ENCODE data around the gene CATSPERZ. TPM values are rescaled to one million over a fixed set of nuclear protein-coding genes. Genes with fewer than 3 reads are reported as not detected.
"Not testable (repeated sequence)": the region's sequence is repeated elsewhere in the genome, so short reads cannot be mapped to it uniquely, and the experiment has no call there.

Gene CATSPERZ
- polyA plus RNA-seq, 3 donors = 0.47 TPM; not detected in 2

DNA sequence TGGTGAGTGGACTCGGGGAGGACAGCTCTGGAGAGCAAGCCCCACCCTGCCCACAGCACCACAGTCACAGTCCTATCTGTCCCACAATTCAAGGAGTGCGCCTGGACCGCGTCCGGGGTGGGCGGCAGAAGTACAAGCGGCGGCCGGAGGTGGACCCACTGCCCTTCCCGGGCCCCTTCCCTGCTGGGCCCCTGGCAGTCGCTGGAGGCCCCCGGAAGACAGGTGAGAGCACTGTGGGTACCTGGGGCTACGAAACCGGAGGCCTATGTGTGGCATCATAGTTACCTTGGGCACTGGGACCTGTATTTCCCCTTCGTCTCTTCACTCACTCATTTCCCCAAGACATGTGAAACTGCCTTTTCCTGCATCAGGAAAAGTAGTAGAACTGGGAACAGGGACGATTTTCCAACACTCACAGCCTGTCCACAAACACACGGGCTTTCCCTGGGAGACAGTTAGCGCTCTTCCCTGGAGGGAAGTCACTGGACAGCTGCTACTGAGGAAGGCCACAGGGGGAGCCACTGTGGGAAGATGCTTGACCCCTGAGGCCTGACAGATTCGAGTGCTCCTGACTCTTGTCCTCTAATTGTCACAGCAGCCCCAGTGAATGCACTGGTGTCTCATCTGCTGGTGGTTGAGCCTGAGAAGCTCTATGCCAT is 14.1 kb downstream of the CATSPERZ start:
- no peak for DNase-seq (ENCODE audit: extremely low read depth in 1 of 11, low read depth in 9 of 11, low spot score in 4 of 11)

DNA sequence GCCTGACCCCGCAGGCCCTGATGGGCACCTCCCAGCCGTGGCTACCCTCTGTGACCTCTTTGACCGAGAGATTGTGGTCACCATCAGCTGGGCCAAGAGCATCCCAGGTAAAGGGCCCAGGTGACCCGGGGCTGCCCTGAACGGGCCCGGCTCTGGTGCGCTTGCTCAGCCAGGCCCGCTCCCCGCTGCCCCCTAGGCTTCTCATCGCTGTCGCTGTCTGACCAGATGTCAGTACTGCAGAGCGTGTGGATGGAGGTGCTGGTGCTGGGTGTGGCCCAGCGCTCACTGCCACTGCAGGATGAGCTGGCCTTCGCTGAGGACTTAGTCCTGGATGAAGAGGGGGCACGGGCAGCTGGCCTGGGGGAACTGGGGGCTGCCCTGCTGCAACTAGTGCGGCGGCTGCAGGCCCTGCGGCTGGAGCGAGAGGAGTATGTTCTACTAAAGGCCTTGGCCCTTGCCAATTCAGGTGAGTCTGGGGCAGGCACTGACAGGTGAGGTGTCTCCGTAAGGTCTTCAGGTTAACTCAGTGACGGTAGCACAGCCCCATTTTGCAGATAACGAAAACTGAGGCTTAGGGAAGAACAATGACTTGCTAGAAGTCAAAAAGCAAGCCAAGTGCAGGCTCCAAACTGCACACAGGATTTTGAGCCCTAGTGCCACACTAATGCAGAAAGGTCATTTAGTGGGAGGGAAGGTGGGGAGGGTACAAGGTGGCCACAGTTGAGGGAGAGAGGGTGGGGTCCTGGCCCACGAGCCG is 14.8 kb downstream of the CATSPERZ start:
- no peak for DNase-seq (ENCODE audit: extremely low read depth in 1 of 11, low read depth in 9 of 11, low spot score in 4 of 11)

DNA sequence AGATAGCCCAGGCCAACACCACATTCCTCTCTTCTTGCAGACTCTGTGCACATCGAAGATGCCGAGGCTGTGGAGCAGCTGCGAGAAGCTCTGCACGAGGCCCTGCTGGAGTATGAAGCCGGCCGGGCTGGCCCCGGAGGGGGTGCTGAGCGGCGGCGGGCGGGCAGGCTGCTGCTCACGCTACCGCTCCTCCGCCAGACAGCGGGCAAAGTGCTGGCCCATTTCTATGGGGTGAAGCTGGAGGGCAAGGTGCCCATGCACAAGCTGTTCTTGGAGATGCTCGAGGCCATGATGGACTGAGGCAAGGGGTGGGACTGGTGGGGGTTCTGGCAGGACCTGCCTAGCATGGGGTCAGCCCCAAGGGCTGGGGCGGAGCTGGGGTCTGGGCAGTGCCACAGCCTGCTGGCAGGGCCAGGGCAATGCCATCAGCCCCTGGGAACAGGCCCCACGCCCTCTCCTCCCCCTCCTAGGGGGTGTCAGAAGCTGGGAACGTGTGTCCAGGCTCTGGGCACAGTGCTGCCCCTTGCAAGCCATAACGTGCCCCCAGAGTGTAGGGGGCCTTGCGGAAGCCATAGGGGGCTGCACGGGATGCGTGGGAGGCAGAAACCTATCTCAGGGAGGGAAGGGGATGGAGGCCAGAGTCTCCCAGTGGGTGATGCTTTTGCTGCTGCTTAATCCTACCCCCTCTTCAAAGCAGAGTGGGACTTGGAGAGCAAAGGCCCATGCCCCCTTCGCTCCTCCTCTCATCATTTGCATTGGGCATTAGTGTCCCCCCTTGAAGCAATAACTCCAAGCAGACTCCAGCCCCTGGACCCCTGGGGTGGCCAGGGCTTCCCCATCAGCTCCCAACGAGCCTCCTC is 15.7 kb downstream of the CATSPERZ start:
- not testable (repeated sequence) for DNase-seq (ENCODE audit: extremely low read depth in 1 of 11, low read depth in 9 of 11, low spot score in 4 of 11)

DNA sequence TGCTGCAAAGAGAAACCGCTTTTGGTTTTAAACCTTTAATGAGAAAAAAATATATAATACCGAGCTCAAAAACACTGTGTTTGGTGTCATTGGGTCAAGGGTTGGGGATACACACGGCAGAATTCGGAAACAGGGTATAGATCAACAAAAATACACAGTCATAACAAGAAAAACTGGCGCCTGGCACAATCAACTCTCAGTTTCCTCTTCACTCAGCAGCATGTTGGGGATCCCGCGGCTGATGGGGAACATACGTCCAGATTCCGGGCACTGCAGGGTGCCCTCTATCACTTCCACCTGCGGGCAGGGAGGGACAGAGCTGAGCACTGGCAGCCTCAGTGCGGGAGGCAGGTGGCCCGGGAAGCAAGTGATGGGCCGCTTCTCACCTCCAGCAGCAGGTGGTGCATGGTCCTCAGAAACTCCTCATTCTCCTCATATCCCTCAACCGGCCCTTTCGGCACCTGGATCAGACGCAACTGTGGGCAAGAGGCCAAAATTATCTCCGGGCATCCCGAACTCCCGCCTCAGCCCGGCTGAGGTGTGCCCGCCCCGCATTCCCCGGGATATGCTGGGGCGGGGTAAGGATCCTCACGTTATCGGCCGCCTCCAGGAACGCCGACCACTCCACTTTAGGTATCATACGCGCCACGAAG is 16.6 kb downstream of the CATSPERZ start:
- no peak for DNase-seq (ENCODE audit: extremely low read depth in 1 of 11, low read depth in 9 of 11, low spot score in 4 of 11)

DNA sequence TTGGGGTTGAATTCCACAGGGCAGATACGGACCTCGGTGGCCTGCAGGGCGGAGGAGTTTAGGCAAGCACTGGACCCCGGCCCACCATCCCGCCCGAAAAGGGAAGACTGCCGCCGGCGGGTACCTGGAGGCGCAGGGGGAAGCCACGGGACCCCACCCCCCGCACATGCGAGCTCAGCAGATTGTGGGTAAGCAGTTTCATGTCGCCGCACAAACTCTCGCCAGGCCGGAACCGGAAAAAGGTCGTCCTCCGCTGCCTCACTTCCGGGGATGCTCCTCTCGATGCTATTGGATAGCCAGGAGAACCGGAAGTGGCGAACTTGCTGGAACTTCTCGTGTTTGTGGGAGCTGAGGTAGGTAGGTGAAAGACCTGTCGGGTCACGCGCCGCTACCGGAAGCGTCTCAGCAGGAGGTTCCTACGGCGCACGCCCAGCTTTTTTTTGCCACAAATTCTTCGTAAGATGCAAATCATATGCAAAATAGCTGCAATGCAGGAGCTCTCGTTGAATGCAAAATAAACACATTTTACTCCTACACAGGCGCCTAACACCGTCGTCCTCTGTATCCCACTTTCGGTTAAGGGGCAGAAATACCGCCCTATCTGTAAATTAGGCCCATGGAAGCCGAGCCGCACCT is 17.3 kb downstream of the CATSPERZ start, which contains the start of gene TRMT112:
TRMT112 (minus strand) TSS at position 235 of the 636 bp plus-strand sequence; CDS start at position 202, 33 bp downstream.
- DNase-seq (ENCODE audit: extremely low read depth in 1 of 11, low read depth in 9 of 11, low spot score in 4 of 11) = peak; percentile 88 to 98 (median 94)

DNA sequence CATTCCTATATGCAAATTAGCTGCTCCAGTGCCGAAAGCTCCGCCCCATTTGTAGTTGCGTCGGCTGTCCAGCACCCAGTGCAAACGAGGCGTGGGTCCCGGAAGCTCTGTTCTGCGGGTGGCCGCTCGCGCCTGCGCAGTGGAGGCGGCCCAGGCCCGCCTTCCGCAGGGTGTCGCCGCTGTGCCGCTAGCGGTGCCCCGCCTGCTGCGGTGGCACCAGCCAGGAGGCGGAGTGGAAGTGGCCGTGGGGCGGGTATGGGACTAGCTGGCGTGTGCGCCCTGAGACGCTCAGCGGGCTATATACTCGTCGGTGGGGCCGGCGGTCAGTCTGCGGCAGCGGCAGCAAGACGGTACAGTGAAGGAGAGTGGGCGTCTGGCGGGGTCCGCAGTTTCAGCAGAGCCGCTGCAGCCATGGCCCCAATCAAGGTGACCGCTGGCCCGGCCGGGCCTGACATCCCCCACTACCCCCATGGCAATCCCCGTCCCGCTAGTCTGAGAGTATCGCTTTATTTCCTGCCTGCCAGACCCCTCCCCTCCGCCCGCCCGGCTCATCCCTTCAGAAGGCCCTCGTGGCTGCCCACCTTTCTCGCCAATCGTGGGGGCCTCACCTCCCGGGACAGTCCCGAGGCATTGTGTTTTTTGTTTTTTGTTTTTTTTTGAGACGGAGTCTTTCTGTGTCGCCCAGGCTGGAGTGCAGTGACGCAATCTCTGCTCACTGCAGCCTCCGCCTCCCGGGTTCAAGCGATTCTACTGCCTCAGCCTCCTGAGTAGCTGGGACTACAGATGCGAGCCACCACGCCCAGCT is 18.0 kb downstream of the CATSPERZ start, which contains the start of gene PRDX5:
PRDX5 (plus strand) TSS at position 161 of the 805 bp plus-strand sequence; CDS start at position 256, 95 bp downstream.
- DNase-seq (ENCODE audit: extremely low read depth in 1 of 11, low read depth in 9 of 11, low spot score in 4 of 11) = peak; percentile 87 to 95 (median 93)

DNA sequence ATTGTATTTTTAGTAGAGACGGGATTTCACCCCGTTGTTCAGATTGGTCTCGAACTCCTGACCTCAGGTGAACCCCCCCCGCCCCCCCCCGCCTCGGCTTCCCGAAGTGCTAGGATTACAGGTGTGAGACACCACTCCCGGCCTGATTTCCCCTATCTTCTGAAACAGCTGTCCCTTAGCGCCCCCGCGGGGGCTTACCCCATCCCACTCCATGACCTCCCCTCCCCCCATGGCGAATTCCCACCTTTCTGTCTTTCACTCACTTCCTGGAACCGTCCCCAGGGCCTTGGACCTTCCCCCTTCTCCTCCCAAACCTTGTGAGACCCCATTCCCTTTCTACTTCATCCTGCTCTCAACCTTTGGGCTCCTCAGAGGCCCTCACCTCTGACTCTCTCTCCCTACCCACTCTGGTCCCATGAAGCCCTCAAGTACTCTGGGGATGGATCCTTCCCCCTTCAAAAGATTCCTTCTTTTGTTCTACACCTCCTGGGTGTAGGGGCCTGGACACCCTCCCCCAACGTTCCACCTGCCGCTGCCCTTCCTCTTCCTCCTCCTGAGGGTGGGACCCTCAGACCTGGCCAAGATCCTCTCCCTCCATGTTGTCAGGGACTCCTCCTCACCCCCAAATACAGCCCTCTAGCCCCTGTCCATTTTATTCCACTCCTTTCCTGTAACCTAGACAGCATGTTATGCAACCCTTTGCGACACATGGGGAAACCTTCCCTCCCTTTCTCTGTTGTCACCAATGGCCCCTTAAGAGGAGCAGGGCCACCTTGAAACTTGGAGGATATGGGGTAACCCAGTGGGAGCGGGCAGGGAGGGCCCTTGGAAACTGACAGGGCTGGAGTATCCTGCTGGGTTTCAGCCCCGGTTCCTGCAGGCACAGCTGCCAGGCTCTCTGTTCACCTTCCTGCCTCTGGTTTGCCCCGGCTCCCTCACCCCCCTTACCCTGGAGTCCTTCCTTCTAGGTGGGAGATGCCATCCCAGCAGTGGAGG is 18.9 kb downstream of the CATSPERZ start:
- no peak for DNase-seq (ENCODE audit: extremely low read depth in 1 of 11, low read depth in 9 of 11, low spot score in 4 of 11)

DNA sequence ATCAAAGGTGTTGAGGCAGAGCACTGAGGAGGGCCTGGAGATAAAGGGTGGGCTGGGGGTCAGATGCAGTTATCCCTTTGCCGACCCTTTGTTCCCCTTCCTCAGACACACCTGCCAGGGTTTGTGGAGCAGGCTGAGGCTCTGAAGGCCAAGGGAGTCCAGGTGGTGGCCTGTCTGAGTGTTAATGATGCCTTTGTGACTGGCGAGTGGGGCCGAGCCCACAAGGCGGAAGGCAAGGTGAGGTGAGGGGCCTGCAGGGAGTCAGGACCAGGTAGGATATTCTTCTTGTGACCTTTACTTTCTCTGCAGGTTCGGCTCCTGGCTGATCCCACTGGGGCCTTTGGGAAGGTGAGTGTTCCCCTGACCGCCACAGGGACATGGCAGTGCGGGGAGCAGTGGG is 20.4 kb downstream of the CATSPERZ start:
- DNase-seq (ENCODE audit: extremely low read depth in 1 of 11, low read depth in 9 of 11, low spot score in 4 of 11) = no peak

DNA sequence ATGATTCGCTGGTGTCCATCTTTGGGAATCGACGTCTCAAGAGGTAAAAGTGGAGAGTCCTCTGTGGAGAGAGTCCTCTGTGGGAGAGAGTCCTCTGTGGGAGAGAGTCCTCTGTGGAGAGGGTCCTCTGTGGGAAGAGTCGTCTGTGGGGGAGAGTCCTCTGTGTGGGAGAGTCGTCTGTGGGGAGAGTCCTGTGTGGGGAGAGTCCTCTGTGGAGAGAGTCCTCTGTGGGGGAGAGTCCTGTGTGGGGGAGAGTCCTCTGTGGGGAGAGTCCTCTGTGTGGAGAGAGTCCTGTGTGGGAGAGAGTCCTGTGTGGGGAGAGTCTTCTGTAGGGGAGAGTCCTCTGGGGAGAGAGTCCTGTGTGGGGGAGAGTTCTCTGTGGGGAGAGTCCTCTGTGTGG is 20.9 kb downstream of the CATSPERZ start:
- no peak for DNase-seq (ENCODE audit: extremely low read depth in 1 of 11, low read depth in 9 of 11, low spot score in 4 of 11)

DNA sequence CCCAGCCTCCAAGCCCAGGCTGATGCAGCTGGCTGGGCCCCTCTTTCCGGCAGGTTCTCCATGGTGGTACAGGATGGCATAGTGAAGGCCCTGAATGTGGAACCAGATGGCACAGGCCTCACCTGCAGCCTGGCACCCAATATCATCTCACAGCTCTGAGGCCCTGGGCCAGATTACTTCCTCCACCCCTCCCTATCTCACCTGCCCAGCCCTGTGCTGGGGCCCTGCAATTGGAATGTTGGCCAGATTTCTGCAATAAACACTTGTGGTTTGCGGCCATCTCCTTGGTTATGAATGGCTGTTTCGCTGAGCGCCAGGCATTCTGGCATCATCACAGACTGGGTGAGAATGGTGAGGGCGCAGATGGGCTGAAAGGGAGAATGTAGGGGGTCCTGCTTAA is 21.4 kb downstream of the CATSPERZ start:
- DNase-seq (ENCODE audit: extremely low read depth in 1 of 11, low read depth in 9 of 11, low spot score in 4 of 11) = no peak

DNA sequence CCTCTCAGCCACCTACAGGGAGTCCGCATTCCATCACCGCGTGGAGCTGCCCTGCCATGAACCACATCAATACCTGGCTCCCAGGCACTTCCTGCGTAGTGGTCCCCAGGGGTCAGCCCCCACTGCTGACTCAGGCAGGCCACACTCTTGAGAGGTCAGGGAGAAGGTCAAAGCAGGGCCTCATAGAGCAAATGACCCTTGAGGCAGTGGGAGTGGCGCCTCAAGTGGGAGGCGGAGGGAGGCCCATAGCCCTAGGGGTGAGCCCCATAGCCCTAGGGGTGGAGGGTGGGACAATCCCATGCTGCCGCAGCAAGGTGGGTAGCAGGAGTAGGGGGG is 22.7 kb downstream of the CATSPERZ start:
- DNase-seq (ENCODE audit: extremely low read depth in 1 of 11, low read depth in 9 of 11, low spot score in 4 of 11) = no peak

DNA sequence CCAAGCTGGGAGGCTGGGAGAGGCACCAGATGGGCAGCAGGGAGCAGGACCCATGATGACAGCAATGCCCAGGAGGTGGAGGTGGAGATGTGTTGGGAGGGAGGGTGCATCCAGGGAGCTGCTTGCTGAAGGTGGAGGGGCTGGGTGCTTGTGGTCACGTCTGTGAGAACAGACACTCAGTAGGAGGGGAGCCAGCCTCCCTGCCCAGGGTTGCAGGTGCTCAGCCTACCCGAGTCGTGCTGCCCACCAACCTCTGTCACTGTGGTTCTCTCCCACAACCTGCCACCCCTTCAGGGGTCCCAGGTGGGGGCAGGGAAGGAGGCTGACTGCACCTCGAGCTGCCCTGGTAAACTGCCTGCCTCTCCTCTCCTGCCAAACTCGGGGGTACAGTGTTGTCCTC is 23.2 kb downstream of the CATSPERZ start:
- no peak for DNase-seq (ENCODE audit: extremely low read depth in 1 of 11, low read depth in 9 of 11, low spot score in 4 of 11)

DNA sequence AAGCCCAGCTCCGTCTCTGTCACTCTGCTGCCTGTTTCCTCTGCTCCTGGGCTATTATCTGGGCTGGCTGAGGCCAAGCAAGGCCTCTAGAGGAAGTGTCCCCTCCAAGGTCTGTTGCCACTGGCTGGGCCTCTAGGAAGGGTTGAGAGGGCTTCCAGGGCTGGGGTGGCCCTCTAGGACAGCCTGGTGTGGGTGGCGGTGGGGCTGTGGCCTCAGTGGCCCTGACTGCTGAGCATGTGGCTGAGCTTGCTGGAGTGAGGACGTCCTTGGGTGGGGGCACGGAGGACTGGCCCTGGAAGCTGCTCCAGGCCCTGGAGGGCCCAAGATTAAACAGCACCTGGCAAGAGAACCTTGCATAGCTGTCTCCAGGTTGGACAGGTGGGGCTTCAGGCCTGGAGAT is 23.8 kb downstream of the CATSPERZ start:
- not testable (repeated sequence) for DNase-seq (ENCODE audit: extremely low read depth in 1 of 11, low read depth in 9 of 11, low spot score in 4 of 11)

DNA sequence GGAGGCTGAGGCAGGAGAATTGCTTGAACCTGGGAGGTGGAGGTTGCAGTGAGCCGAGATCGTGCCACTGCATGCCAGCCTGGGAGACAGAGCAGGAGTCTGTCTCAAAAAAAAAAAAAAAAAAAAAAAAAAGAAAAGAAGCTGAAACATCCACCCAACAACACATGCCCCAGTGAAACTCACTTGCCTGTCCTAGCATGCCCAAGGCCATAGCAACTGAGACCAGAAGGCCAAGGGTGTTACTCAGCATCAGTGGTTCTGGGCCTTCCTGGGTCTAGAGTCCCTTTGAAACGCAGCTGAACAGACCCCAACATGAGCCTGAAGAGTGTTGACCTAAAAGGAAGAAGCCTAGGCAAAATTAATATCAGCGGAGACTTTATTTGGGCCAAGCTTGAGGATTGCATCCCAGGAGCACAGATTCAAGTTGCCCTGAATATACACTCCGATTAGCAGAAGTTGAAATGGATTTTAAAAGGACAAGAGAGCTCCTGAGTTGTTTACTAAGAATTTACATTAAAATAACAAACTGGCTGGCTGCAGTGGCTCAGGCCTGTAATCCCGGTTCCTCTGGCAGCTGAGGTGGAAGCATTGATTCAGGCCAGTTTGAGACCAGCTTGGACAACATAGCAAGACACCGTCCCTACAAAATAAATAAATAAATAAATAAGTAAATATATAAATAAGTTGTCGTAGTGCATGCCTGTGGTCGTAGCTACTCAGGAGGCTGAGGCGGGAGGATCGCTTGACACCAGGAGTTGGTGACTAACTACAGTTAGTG is 24.7 kb downstream of the CATSPERZ start:
- no peak for DNase-seq (ENCODE audit: extremely low read depth in 1 of 11, low read depth in 9 of 11, low spot score in 4 of 11)

DNA sequence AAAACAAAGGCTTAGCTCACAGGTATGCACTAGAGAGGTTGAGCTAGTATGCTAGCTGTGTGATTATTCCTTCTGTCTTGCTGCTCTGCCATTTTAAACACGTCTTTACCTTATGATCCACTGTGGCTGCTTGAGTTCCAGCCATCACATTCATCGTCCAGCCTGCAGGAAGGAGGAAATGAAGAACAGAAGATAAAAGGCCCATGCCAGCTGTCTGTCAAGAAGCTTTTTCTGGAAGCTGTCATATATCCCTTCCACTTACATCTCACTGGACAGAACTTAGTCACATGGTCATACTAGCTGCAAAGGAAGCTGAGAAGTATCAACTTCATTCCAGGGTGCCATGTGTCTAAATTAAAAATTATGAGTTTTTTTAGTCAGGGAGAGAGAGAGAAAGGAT is 27.2 kb downstream of the CATSPERZ start:
- no peak for DNase-seq (ENCODE audit: extremely low read depth in 1 of 11, low read depth in 9 of 11, low spot score in 4 of 11)

DNA sequence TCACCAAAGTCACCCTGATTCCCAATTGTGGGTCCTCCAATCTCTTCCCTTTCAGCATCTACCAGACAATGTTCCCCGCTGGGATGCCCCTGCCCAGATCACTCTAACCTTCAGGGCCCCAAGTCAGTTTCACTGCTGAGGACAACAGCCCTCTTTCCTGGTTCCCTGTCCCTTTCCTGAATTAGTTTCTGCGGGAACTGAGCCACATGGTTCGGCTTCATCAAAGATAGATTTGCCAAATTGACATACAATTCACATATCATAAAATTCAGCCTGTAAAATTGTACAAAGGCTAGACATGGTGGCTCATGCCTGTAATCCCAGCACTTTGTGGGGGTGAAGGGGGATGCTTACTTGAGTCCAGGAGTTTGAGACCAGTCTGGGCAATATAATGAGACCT is 27.8 kb downstream of the CATSPERZ start:
- DNase-seq (ENCODE audit: extremely low read depth in 1 of 11, low read depth in 9 of 11, low spot score in 4 of 11) = no peak
